ENCODE results near the gene HIVEP3. TPM values are rescaled to one million over a fixed set of nuclear protein-coding genes. Genes with fewer than 3 reads are reported as not detected.
A peak's percentile ranks its signal among the peaks of the same experiment; 100 is the strongest.

HIVEP3 gene
- total RNA-seq, 1 donor, result 1.2 TPM

DNA sequence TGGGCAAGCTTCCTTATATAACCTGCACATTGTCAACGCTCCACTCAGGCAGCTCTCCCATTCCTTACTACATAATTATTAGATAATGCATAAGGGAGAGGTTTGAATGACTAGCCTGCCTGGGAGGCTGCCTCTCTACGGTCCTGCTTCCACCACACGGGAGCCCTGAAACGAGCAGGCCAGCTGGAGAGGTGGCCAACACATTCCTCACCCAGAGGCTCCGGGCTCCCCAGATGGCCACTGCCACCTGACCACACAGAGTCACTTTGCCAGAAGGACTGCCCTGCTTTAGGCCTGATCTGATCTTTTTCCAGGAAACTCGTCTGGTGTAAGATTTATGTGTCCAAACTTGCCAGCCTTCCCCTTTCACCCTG lies 27.9 kb downstream of the HIVEP3 start:
- TF ChIP-seq, protein P1, sequence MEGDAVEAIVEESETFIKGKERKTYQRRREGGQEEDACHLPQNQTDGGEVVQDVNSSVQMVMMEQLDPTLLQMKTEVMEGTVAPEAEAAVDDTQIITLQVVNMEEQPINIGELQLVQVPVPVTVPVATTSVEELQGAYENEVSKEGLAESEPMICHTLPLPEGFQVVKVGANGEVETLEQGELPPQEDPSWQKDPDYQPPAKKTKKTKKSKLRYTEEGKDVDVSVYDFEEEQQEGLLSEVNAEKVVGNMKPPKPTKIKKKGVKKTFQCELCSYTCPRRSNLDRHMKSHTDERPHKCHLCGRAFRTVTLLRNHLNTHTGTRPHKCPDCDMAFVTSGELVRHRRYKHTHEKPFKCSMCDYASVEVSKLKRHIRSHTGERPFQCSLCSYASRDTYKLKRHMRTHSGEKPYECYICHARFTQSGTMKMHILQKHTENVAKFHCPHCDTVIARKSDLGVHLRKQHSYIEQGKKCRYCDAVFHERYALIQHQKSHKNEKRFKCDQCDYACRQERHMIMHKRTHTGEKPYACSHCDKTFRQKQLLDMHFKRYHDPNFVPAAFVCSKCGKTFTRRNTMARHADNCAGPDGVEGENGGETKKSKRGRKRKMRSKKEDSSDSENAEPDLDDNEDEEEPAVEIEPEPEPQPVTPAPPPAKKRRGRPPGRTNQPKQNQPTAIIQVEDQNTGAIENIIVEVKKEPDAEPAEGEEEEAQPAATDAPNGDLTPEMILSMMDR (IDR thresholded peaks at IDR 0.05; ENCODE audit: insufficient read depth, low read length), result no peak
- peak; percentile 65 for DNase-seq (ENCODE audit: low read depth)
- no peak overlapping the region for H3K4me3 ChIP-seq (ENCODE audit: low read depth, low read length)

DNA sequence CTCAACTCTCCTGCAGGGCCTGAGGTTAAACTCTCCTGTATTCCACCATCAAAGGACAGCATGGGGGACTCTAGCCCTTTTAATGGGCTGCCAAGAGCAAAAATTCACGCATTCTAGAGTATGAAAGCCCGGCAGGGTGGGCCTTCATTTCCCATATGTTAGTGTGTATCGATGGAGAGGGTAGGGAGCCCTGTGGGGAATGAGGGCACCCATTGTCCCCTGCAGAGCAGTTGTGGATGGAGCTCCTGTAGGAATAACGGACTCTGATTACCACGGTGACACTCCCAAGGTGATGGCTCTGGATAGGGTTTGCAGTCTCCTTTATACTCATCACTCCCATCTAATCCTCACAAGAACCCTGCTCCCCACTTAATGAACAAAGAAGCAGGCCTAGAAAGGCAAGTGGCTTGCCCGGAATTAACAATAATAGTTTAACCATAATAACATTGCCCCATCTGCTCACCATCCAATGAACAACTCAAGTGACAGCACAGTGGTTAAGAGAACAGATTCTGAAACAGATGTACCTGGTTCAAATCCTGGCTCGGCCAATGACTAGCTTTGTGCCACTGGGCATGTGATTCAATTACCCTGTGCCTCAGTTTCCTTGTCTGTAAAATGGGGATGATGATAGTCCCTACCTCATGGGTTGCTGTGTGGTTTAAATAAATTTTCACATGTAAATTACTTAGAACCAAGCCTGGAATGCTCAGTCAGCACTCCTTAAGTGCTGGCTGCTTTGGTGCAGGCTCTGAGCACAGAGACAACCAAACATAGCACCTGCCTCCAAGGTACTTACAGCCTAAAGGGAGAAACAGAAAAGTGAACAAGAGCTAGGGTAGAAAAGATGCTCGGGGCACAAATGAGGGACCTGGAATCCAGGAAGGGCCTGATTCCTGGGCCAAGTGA lies 29.0 kb downstream of the HIVEP3 start:
- no peak overlapping the region for H3K4me3 ChIP-seq (ENCODE audit: low read depth, low read length)
- DNase-seq (ENCODE audit: low read depth), result no peak
- TF ChIP-seq, protein P1 (IDR thresholded peaks at IDR 0.05; ENCODE audit: insufficient read depth, low read length), result no peak

GRCh38 chr1:41888756-41889155 lies 30.0 kb downstream of the HIVEP3 start:
- TF ChIP-seq, protein P1 (IDR thresholded peaks at IDR 0.05; ENCODE audit: insufficient read depth, low read length), result no peak
- no peak overlapping the region for H3K4me3 ChIP-seq (ENCODE audit: low read depth, low read length)
- DNase-seq (ENCODE audit: low read depth), result no peak

- TF ChIP-seq, protein P1 (IDR thresholded peaks at IDR 0.05; ENCODE audit: insufficient read depth, low read length), result no peak
- DNase-seq (ENCODE audit: low read depth), result no peak
- no peak overlapping the region for H3K4me3 ChIP-seq (ENCODE audit: low read depth, low read length)
These were observed 31.4 kb downstream of the HIVEP3 start for GRCh38 chr1:41887365-41887764.

GRCh38 chr1:41884256-41885230 lies 34.2 kb downstream of the HIVEP3 start:
- TF ChIP-seq, protein P1 (IDR thresholded peaks at IDR 0.05; ENCODE audit: insufficient read depth, low read length), result no peak
- DNase-seq (ENCODE audit: low read depth), result no peak

GRCh38 chr1:41883507-41883906 lies 35.2 kb downstream of the HIVEP3 start:
- H3K4me3 ChIP-seq (ENCODE audit: low read depth, low read length), result no peak overlapping the region
- TF ChIP-seq, protein P1 (IDR thresholded peaks at IDR 0.05; ENCODE audit: insufficient read depth, low read length), result no peak
- DNase-seq (ENCODE audit: low read depth), result no peak

More at GRCh38 chr1:41884256-41885230, 34.2 kb downstream of the HIVEP3 start:
- H3K4me3 ChIP-seq (ENCODE audit: low read depth, low read length), result no peak overlapping the region

Data from fibroblast of the aortic adventitia (primary cell).